WTC11 (cell line): ENCODE results near the gene SETSIP. TPM values are rescaled to one million over a fixed set of nuclear protein-coding genes. Genes with fewer than 3 reads are reported as not detected.

Experiments
- ATAC-seq: fragments of 200-7000 bp; cut with Tn5 transposase; 2 replicates; pipeline ENCODE4 v1.10.0; 2021; ENCODE audit warnings: mild to moderate bottlenecking, moderate library complexity
- CTCF ChIA-PET: fragments of 300-600 bp; sonication (Branson Sonifier 250); formaldehyde crosslinking; loops from one replicate; lab custom pipeline; 2021; ENCODE audit warnings: antibody characterized with exemption; lab: Charles Lee
- POLR2A ChIA-PET: fragments of 350-600 bp; sonication (Branson Sonifier 250); formaldehyde crosslinking; loops from one replicate; lab custom pipeline; 2021; ENCODE audit warnings: antibody characterized with exemption; lab: Charles Lee
- DNase-seq: peaks from one replicate; pipeline ENCODE4 v3.0.0; 2021; ENCODE audit warnings: low spot score
- H3K27ac Mint-ChIP-seq: 2 replicates; pipeline ENCODE4 v1.8.0; 2021; ENCODE audit warnings: mixed read lengths
- H3K27me3 Mint-ChIP-seq: 2 replicates; pipeline ENCODE4 v1.8.0; 2021; ENCODE audit warnings: low read depth, mild to moderate bottlenecking, moderate library complexity, mixed read lengths
- H3K36me3 Mint-ChIP-seq: 2 replicates; pipeline ENCODE4 v1.8.0; 2021; ENCODE audit warnings: mixed read lengths
- H3K4me1 Mint-ChIP-seq: 2 replicates; pipeline ENCODE4 v1.8.0; 2022; ENCODE audit warnings: mixed read lengths
- H3K4me3 Mint-ChIP-seq: 2 replicates; pipeline ENCODE4 v1.8.0; 2021; ENCODE audit warnings: mild to moderate bottlenecking, moderate library complexity, mixed read lengths
- H3K9me3 Mint-ChIP-seq: 2 replicates; pipeline ENCODE4 v1.8.0; 2021; ENCODE audit warnings: mixed read lengths
- ARID4B ChIP-seq: sonication (generic); formaldehyde crosslinking; IDR thresholded peaks from 2 replicates; pipeline ENCODE4 v1.8.0; 2023; ENCODE audit warnings: missing genetic modification reagents, mild to moderate bottlenecking, borderline replicate concordance
- ATF2 ChIP-seq: sonication (generic); formaldehyde crosslinking; IDR thresholded peaks from 2 replicates; pipeline ENCODE4 v1.8.1; 2022; ENCODE audit warnings: low read depth, missing genetic modification reagents, borderline replicate concordance
- ATF3 ChIP-seq: sonication (generic); formaldehyde crosslinking; conservative IDR thresholded peaks from 2 replicates; pipeline ENCODE4 v1.8.1; 2022; ENCODE audit warnings: mild to moderate bottlenecking, missing genetic modification reagents
- CBFB ChIP-seq: sonication (generic); formaldehyde crosslinking; IDR thresholded peaks from 2 replicates; pipeline ENCODE4 v1.8.1; 2022; ENCODE audit warnings: mild to moderate bottlenecking, low read depth, missing genetic modification reagents
- E2F4 ChIP-seq: sonication (generic); formaldehyde crosslinking; IDR thresholded peaks from 2 replicates; pipeline ENCODE4 v1.8.1; 2022; ENCODE audit warnings: low read depth, mild to moderate bottlenecking, moderate library complexity, missing genetic modification reagents, borderline replicate concordance
- E2F5 ChIP-seq: sonication (generic); formaldehyde crosslinking; IDR thresholded peaks from 2 replicates; pipeline ENCODE4 v1.8.1; 2022; ENCODE audit warnings: mild to moderate bottlenecking, moderate library complexity, missing genetic modification reagents
- FOXP1 ChIP-seq: sonication (generic); formaldehyde crosslinking; IDR thresholded peaks from 2 replicates; pipeline ENCODE4 v1.8.0; 2022; ENCODE audit warnings: missing genetic modification reagents, mild to moderate bottlenecking, moderate library complexity, borderline replicate concordance
- HMGA2 ChIP-seq: fragments of 250-450 bp; sonication (Bioruptor Pico); IDR thresholded peaks from 2 replicates; pipeline ENCODE4 v1.4.0; 2021; ENCODE audit warnings: mild to moderate bottlenecking, moderate library complexity
- JUN ChIP-seq: sonication (generic); formaldehyde crosslinking; IDR thresholded peaks from 2 replicates; pipeline ENCODE4 v1.8.0; 2023; ENCODE audit warnings: mild to moderate bottlenecking, missing genetic modification reagents
- NFE2L1 ChIP-seq: sonication (generic); formaldehyde crosslinking; IDR thresholded peaks from 2 replicates; pipeline ENCODE4 v1.8.1; 2023; ENCODE audit warnings: missing genetic modification reagents
- NFYB ChIP-seq: sonication (generic); formaldehyde crosslinking; conservative IDR thresholded peaks from 2 replicates; pipeline ENCODE4 v1.8.0; 2022; ENCODE audit warnings: low read depth, missing genetic modification reagents
- OVOL2 ChIP-seq: fragments of 250-450 bp; sonication (Bioruptor Pico); IDR thresholded peaks from 2 replicates; pipeline ENCODE4 v1.9.0; 2021; ENCODE audit warnings: mild to moderate bottlenecking, borderline replicate concordance
- RORB ChIP-seq: fragments of 250-450 bp; sonication (Bioruptor Pico); IDR thresholded peaks from 2 replicates; pipeline ENCODE4 v1.9.0; 2021; ENCODE audit warnings: mild to moderate bottlenecking
- SMAD4 ChIP-seq: sonication (generic); formaldehyde crosslinking; IDR thresholded peaks from 2 replicates; pipeline ENCODE4 v1.8.0; 2022; ENCODE audit warnings: mild to moderate bottlenecking, missing genetic modification reagents
- SOX15 ChIP-seq: fragments of 250-450 bp; sonication (Bioruptor Pico); IDR thresholded peaks from 2 replicates; pipeline ENCODE4 v1.9.0; 2021; ENCODE audit warnings: mild to moderate bottlenecking
- ZBTB43 ChIP-seq: sonication (generic); formaldehyde crosslinking; IDR thresholded peaks from 2 replicates; pipeline ENCODE4 v1.8.1; 2023; ENCODE audit warnings: mild to moderate bottlenecking, missing genetic modification reagents
- total RNA-seq: library from RNA; stranded (reverse); gene quantifications from 3 replicates; pipeline ENCODE4 v1.2.3, GENCODE V29; 2021
- TF ChIP-seq, protein P1 (sequence below): fragments of 250-450 bp; sonication (Bioruptor Pico); IDR thresholded peaks from 2 replicates; pipeline ENCODE4 v1.8.0; 2021; ENCODE audit warnings: mild to moderate bottlenecking
- TF ChIP-seq, protein P2 (sequence below): sonication (generic); formaldehyde crosslinking; IDR thresholded peaks from 2 replicates; pipeline ENCODE4 v1.8.0; 2022; ENCODE audit warnings: mild to moderate bottlenecking, missing genetic modification reagents
- TF ChIP-seq, protein P3 (sequence below): sonication (generic); formaldehyde crosslinking; IDR thresholded peaks from 2 replicates; pipeline ENCODE4 v1.8.1; 2023; ENCODE audit warnings: mild to moderate bottlenecking, missing genetic modification reagents
- TF ChIP-seq, protein P4 (sequence below): sonication (generic); formaldehyde crosslinking; IDR thresholded peaks from 2 replicates; pipeline ENCODE4 v1.8.0; 2022; ENCODE audit warnings: mild to moderate bottlenecking, missing genetic modification reagents

The SETSIP gene
- total RNA-seq, 1 experiment from 2014 or later = not detected

- no peaks in the 10 kb centered on the region for H3K4me1 Mint-ChIP-seq
- H3K27ac Mint-ChIP-seq = no peak overlapping the region
- ATAC-seq = peak; percentile 64
- H3K9me3 Mint-ChIP-seq = no peaks in the 10 kb centered on the region
- no peaks in the 10 kb centered on the region for H3K27me3 Mint-ChIP-seq
- CTCF ChIA-PET = no interaction called here
- no peak overlapping the region for H3K4me3 Mint-ChIP-seq
- no peaks in the 10 kb centered on the region for H3K36me3 Mint-ChIP-seq
- POLR2A ChIA-PET = no interaction called here
- DNase-seq = peak; percentile 25
- TF ChIP-seq SOX15 (CRISPR knock-in tag) (no peak), RORB (CRISPR knock-in tag) (no peak)
- TF ChIP-seq, protein P1, sequence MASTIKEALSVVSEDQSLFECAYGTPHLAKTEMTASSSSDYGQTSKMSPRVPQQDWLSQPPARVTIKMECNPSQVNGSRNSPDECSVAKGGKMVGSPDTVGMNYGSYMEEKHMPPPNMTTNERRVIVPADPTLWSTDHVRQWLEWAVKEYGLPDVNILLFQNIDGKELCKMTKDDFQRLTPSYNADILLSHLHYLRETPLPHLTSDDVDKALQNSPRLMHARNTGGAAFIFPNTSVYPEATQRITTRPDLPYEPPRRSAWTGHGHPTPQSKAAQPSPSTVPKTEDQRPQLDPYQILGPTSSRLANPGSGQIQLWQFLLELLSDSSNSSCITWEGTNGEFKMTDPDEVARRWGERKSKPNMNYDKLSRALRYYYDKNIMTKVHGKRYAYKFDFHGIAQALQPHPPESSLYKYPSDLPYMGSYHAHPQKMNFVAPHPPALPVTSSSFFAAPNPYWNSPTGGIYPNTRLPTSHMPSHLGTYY (CRISPR knock-in tag) = no peak
These were observed 31.6 kb downstream of the SETSIP start for GRCh38 chr1:92043621-92044020.

GRCh38 chr1:92040971-92041370, 34.2 kb downstream of the SETSIP start:
- ATAC-seq = peak; percentile 64; the same call in 1 of the 2 replicates
- H3K4me3 Mint-ChIP-seq = no peak overlapping the region
- H3K27me3 Mint-ChIP-seq = no peaks in the 10 kb centered on the region
- H3K36me3 Mint-ChIP-seq = no peaks in the 10 kb centered on the region
- no peak overlapping the region for H3K27ac Mint-ChIP-seq
- no peak for DNase-seq
- ChIA-PET POLR2A (no interaction called here), CTCF (no interaction called here)
- peaks cover 5% of the 10 kb centered on the region for H3K4me1 Mint-ChIP-seq
- no peaks in the 10 kb centered on the region for H3K9me3 Mint-ChIP-seq
- TF ChIP-seq, protein P2, sequence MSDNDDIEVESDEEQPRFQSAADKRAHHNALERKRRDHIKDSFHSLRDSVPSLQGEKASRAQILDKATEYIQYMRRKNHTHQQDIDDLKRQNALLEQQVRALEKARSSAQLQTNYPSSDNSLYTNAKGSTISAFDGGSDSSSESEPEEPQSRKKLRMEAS (CRISPR knock-in tag) = no peak
- no peak for TF ChIP-seq ARID4B (CRISPR knock-in tag)
- no peak for TF ChIP-seq FOXP1 (CRISPR knock-in tag)
- no peak for TF ChIP-seq ATF2 (CRISPR knock-in tag)
- TF ChIP-seq CBFB = no peak
- no peak for TF ChIP-seq E2F5 (CRISPR knock-in tag)
- no peak for TF ChIP-seq E2F4 (CRISPR knock-in tag)
- TF ChIP-seq NFYB (CRISPR knock-in tag) = no peak
- no peak for TF ChIP-seq NFE2L1 (CRISPR knock-in tag)
- TF ChIP-seq SMAD4 = no peak
- no peak for TF ChIP-seq HMGA2
- TF ChIP-seq JUN (CRISPR knock-in tag) = no peak
- TF ChIP-seq, protein P3, sequence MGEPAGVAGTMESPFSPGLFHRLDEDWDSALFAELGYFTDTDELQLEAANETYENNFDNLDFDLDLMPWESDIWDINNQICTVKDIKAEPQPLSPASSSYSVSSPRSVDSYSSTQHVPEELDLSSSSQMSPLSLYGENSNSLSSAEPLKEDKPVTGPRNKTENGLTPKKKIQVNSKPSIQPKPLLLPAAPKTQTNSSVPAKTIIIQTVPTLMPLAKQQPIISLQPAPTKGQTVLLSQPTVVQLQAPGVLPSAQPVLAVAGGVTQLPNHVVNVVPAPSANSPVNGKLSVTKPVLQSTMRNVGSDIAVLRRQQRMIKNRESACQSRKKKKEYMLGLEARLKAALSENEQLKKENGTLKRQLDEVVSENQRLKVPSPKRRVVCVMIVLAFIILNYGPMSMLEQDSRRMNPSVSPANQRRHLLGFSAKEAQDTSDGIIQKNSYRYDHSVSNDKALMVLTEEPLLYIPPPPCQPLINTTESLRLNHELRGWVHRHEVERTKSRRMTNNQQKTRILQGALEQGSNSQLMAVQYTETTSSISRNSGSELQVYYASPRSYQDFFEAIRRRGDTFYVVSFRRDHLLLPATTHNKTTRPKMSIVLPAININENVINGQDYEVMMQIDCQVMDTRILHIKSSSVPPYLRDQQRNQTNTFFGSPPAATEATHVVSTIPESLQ (CRISPR knock-in tag) = no peak
- no peak for TF ChIP-seq ZBTB43
- TF ChIP-seq, protein P4, sequence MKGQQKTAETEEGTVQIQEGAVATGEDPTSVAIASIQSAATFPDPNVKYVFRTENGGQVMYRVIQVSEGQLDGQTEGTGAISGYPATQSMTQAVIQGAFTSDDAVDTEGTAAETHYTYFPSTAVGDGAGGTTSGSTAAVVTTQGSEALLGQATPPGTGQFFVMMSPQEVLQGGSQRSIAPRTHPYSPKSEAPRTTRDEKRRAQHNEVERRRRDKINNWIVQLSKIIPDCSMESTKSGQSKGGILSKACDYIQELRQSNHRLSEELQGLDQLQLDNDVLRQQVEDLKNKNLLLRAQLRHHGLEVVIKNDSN (CRISPR knock-in tag) = no peak
- no peak for TF ChIP-seq ATF3 (CRISPR knock-in tag)
- TF ChIP-seq OVOL2 = no peak
